Uterus (tissue), 2 donors: ENCODE measurements around the gene QRSL1.

ENCODE experiments used
- POLR2A ChIP-seq, 2 donors: fragments of 450-650 bp; IDR thresholded peaks; one replicate each; pipeline ENCODE4 v1.6.1; 2016; ENCODE audit warnings: antibody characterized with exemption in 2 of 2, mild to moderate bottlenecking in 1 of 2, moderate library complexity in 1 of 2
- TF ChIP-seq, protein P1 (sequence below), 4 experiments: fragments of 200-600 bp in 2 of 4; fragments of 450-650 bp in 2 of 4; sonication (generic) in 2 of 4; IDR thresholded peaks; one replicate each; pipeline ENCODE4 v1.5.1; 2016 to 2019; ENCODE audit warnings: antibody characterized with exemption in 4 of 4, mild to moderate bottlenecking in 2 of 4, moderate library complexity in 1 of 4

DNA sequence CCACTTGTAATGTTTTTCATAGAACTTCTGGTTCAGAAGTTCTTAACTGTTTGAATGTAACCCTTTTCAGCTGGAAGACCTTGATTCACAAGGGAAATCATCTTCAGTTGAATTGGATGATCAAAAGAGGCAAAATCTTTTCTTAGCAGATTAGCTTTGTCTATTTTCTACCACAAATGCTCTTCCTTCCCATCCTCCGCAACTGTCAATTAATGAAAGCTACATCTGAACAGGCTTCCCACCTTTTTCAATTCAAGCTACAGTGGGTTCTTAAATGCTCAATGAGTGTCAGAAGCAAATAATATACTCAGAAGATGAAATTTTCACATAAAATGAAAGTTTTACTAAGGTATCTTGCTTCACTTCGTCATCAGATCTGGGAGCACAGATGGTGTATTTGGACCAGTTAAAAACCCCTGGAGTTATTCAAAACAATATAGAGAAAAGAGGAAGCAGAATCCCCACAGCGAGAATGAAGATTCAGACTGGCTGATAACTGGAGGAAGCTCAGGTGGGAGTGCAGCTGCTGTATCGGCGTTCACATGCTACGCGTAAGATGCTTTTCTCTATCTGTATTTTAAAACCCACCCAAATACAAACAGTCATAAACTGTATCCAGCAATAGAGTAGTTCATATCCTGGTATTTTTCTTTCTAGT lies 19.4 kb downstream of the QRSL1 start:
- TF ChIP-seq, protein P1, sequence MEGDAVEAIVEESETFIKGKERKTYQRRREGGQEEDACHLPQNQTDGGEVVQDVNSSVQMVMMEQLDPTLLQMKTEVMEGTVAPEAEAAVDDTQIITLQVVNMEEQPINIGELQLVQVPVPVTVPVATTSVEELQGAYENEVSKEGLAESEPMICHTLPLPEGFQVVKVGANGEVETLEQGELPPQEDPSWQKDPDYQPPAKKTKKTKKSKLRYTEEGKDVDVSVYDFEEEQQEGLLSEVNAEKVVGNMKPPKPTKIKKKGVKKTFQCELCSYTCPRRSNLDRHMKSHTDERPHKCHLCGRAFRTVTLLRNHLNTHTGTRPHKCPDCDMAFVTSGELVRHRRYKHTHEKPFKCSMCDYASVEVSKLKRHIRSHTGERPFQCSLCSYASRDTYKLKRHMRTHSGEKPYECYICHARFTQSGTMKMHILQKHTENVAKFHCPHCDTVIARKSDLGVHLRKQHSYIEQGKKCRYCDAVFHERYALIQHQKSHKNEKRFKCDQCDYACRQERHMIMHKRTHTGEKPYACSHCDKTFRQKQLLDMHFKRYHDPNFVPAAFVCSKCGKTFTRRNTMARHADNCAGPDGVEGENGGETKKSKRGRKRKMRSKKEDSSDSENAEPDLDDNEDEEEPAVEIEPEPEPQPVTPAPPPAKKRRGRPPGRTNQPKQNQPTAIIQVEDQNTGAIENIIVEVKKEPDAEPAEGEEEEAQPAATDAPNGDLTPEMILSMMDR (IDR thresholded peaks at IDR 0.05) = no peak
- no peak for TF ChIP-seq POLR2A (IDR thresholded peaks at IDR 0.05)
